Adipose tissue (tissue), 3 donors: Measurements from ENCODE around the gene POLR2C. TPM values are rescaled to one million over a fixed set of nuclear protein-coding genes. Genes with fewer than 3 reads are reported as not detected.

Experiments
- H3K27ac ChIP-seq: one replicate; pipeline ENCODE4 v1.5.1; 2013; ENCODE audit warnings: low read depth, low read length
- WGBS, 3 donors: extraction: QIAGEN DNeasy Blood & Tissue Kit; methylation state at CpG; one replicate each; pipeline ENCODE4 v1.1.7; 2013; 5-methylcytosine and 5-hydroxymethylcytosine counted together
- polyA plus RNA-seq, 3 donors: library from polyadenylated mRNA; stranded (reverse); fragments of 200-250 nt; gene quantifications; one replicate each; pipeline ENCODE4 v1.2.3, GENCODE V29; 2013
- donor health status: healthy with polysubstance abuse.
- donor health status: Bipolar disorder and iron deficiency.
- donor health status: healthy.

Gene POLR2C
- polyA plus RNA-seq, 3 donors = 39.3 to 52.1 (median 39.4) TPM

- no peak overlapping the region for H3K27ac ChIP-seq
- 93 to 96% (median 95%) methylated on average over 23 of the region's 23 CpGs for WGBS, 3 donors
Observed at GRCh38 chr16:57512296-57513001, 50.0 kb downstream of the POLR2C start.

GRCh38 chr16:57513371-57514102 lies 51.1 kb downstream of the POLR2C start:
- H3K27ac ChIP-seq = no peak overlapping the region
- 71 to 77% (median 73%) methylated on average over 14 of the region's 14 CpGs for WGBS, 3 donors

- WGBS, 3 donors = 54 to 89% (median 83%) methylated on average over 4 of the region's 4 CpGs
- H3K27ac ChIP-seq = no peak overlapping the region
Observed at GRCh38 chr16:57514371-57514770, 51.9 kb downstream of the POLR2C start.

- WGBS, 3 donors = 80 to 91% (median 83%) methylated on average over 21 to 23 of the region's 23 CpGs
- no peak overlapping the region for H3K27ac ChIP-seq
Observed at GRCh38 chr16:57514791-57515600, 52.5 kb downstream of the POLR2C start.

- 81 to 87% (median 84%) methylated on average over 10 of the region's 10 CpGs for whole genome bisulfite sequencing, 3 donors
- H3K27ac ChIP-seq = no peak overlapping the region
Observed at GRCh38 chr16:57516176-57516725, 53.8 kb downstream of the POLR2C start.

- 86 to 91% (median 87%) methylated on average over 3 of the region's 3 CpGs for WGBS, 3 donors
- no peak overlapping the region for H3K27ac ChIP-seq
Observed at GRCh38 chr16:57516773-57517172, 54.3 kb downstream of the POLR2C start.

GRCh38 chr16:57517397-57518367 lies 55.2 kb downstream of the POLR2C start:
- H3K27ac ChIP-seq = no peak overlapping the region
- WGBS, 3 donors = 78 to 92% (median 81%) methylated on average over 31 of the region's 31 CpGs

- no peak overlapping the region for H3K27ac ChIP-seq
- 84 to 89% (median 86%) methylated on average over 13 of the region's 13 CpGs for WGBS, 3 donors
Observed at GRCh38 chr16:57518520-57518919, 56.0 kb downstream of the POLR2C start.

- H3K27ac ChIP-seq = no peak overlapping the region
- WGBS, 3 donors = 84 to 93% (median 89%) methylated on average over 6 of the region's 6 CpGs
Observed at GRCh38 chr16:57518922-57519321, 56.4 kb downstream of the POLR2C start.

GRCh38 chr16:57519796-57520360 lies 57.4 kb downstream of the POLR2C start:
- 30 to 33% (median 30%) methylated on average over 10 of the region's 10 CpGs for WGBS, 3 donors
- H3K27ac ChIP-seq = no peak overlapping the region

Other genes with a start within 250 kb of the POLR2C start
- gene ARL2BP, start 217.4 kb upstream of the POLR2C start, polyA plus RNA-seq = 10 to 100 TPM; 17.4 to 57.9 (median 35.5) TPM
- 10 to 100 TPM in 2 of 3 donors, 1 to 10 TPM in 1; 7.6 to 28.0 (median 12.2) TPM for gene PLLP, start 178.0 kb upstream of the POLR2C start, polyA plus RNA-seq
- gene CCL22, start 103.9 kb upstream of the POLR2C start, polyA plus RNA-seq = under 1 TPM in 2 of 3 donors, not detected in 1; 0.02 to 0.03 TPM
- gene CX3CL1, start 90.2 kb upstream of the POLR2C start, polyA plus RNA-seq = 10 to 100 TPM in 2 of 3 donors, 1 to 10 TPM in 1; 8.9 to 30.1 (median 24.7) TPM
- not detected for gene CCL17, start 57.9 kb upstream of the POLR2C start, polyA plus RNA-seq
- gene CIAPIN1, start 15.3 kb upstream of the POLR2C start, polyA plus RNA-seq = 10 to 100 TPM; 16.2 to 31.6 (median 24.9) TPM
- 10 to 100 TPM; 37.2 to 49.7 (median 42.5) TPM for gene COQ9, start 15.2 kb upstream of the POLR2C start, polyA plus RNA-seq
- gene DOK4, start 23.8 kb downstream of the POLR2C start, polyA plus RNA-seq = 10 to 100 TPM in 2 of 3 donors, 1 to 10 TPM in 1; 7.6 to 19.5 (median 11.1) TPM
- gene CCDC102A, start 73.9 kb downstream of the POLR2C start, polyA plus RNA-seq = 10 to 100 TPM in 1 of 3 donors, 1 to 10 TPM in 2; 1.9 to 11.5 (median 2.2) TPM
- gene ADGRG5, start 80.0 kb downstream of the POLR2C start, polyA plus RNA-seq = under 1 TPM in 2 of 3 donors, not detected in 1; 0.09 to 0.26 TPM
- 10 to 100 TPM; 35.8 to 51.4 (median 38.6) TPM for gene ADGRG1, start 166.0 kb downstream of the POLR2C start, polyA plus RNA-seq
- gene ADGRG3, start 205.6 kb downstream of the POLR2C start, polyA plus RNA-seq = 10 to 100 TPM in 1 of 3 donors, 1 to 10 TPM in 1, under 1 TPM in 1; 0.32 to 15.7 (median 8.4) TPM
- under 1 TPM in 2 of 3 donors, not detected in 1; 0.18 to 0.24 TPM for gene DRC7, start 232.1 kb downstream of the POLR2C start, polyA plus RNA-seq